OCI-LY3 (cell line): ENCODE data around the gene SERPINB10.

Experiments
- H2AFZ ChIP-seq: fragments of 200-600, 300-600 bp; shearing (Covaris generic); 2 replicates; pipeline ENCODE4 v1.6.0; 2014; ENCODE audit warnings: antibody characterized with exemption, low read depth, low read length
- H3K27ac ChIP-seq: fragments of 200-600, 300-600 bp; sonication (generic); 2 replicates; pipeline ENCODE4 v1.5.1; 2014; ENCODE audit warnings: mild to moderate bottlenecking, low read length, moderate library complexity, mixed read lengths
- H3K27me3 ChIP-seq: fragments of 200-600, 300-600 bp; sonication (generic); 2 replicates; pipeline ENCODE4 v1.6.1; 2014; ENCODE audit warnings: low read depth, low read length, mixed read lengths
- H3K36me3 ChIP-seq: fragments of 200-600, 300-600 bp; sonication (generic); replicated peaks from 2 replicates; pipeline ENCODE3; 2014; ENCODE audit warnings: low read depth, low read length, mixed read lengths
- H3K4me1 ChIP-seq: fragments of 300-600, 200-600 bp; sonication (generic); 2 replicates; pipeline ENCODE4 v1.6.1; 2014; ENCODE audit warnings: low read length, mixed read lengths
- H3K4me2 ChIP-seq: fragments of 200-600, 300-600 bp; sonication (generic); 2 replicates; pipeline ENCODE4 v1.6.1; 2014; ENCODE audit warnings: low read length, mixed read lengths
- H3K4me3 ChIP-seq: fragments of 300-600, 200-600 bp; sonication (generic); 2 replicates; pipeline ENCODE4 v1.5.1; 2014; ENCODE audit warnings: antibody characterized with exemption, mild to moderate bottlenecking, low read length, moderate library complexity
- H3K79me2 ChIP-seq: fragments of 300-600, 200-600 bp; shearing (Covaris generic); 2 replicates; pipeline ENCODE4 v1.6.1; 2014; ENCODE audit warnings: mild to moderate bottlenecking, low read length, mixed read lengths
- H3K9ac ChIP-seq: fragments of 300-600, 200-600 bp; shearing (Covaris generic); 2 replicates; pipeline ENCODE4 v1.6.0; 2014; ENCODE audit warnings: mild to moderate bottlenecking, low read length, moderate library complexity
- H3K9me3 ChIP-seq: fragments of 200-600, 300-600 bp; shearing (Covaris generic); 2 replicates; pipeline ENCODE4 v1.6.1; 2014; ENCODE audit warnings: low read length, mixed read lengths; ENCODE audit not compliant: insufficient read depth
- H4K20me1 ChIP-seq: fragments of 200-600, 300-600 bp; sonication (generic); 2 replicates; pipeline ENCODE4 v1.6.1; 2016; ENCODE audit warnings: low read length, mixed read lengths; ENCODE audit not compliant: insufficient read depth
- CTCF ChIP-seq: fragments of 200-600, 300-600 bp; sonication (generic); IDR thresholded peaks from 2 replicates; pipeline ENCODE4 v1.5.1; 2014; ENCODE audit warnings: antibody characterized with exemption, low read length, low read depth
- EZH2phosphoT487 ChIP-seq: fragments of 200-600 bp; shearing (Covaris generic); IDR thresholded peaks from 2 replicates; pipeline ENCODE4 v1.6.1; 2018; ENCODE audit warnings: antibody characterized with exemption, mixed run types, low read depth

Gene SERPINB10

GRCh38 chr18:63879709-63880108, 28.0 kb upstream of the SERPINB10 start:
- Histone ChIP-seq H3K4me3 (no peak overlapping the region), H3K27me3 (peaks cover 3% of the 10 kb centered on the region; the same call in 1 of the 2 replicates), H4K20me1 (no peaks in the 10 kb centered on the region), H3K36me3 (no peaks in the 10 kb centered on the region), H3K9me3 (no peaks in the 10 kb centered on the region), H3K9ac (no peak overlapping the region), H3K79me2 (no peaks in the 10 kb centered on the region), H3K4me2 (no peak overlapping the region), H3K4me1 (no peaks in the 10 kb centered on the region), H3K27ac (no peak overlapping the region), H2AFZ (no peak overlapping the region)
- TF ChIP-seq CTCF, result no peak
- no peak for TF ChIP-seq EZH2phosphoT487

- H3K79me2 ChIP-seq, result no peaks in the 10 kb centered on the region
- H3K9me3 ChIP-seq, result no peaks in the 10 kb centered on the region
- H4K20me1 ChIP-seq, result no peaks in the 10 kb centered on the region
- peaks cover 9% of the 10 kb centered on the region; the same call in 1 of the 2 replicates for H3K27me3 ChIP-seq
- H2AFZ ChIP-seq, result no peak overlapping the region
- TF ChIP-seq CTCF, result no peak
- no peak for TF ChIP-seq EZH2phosphoT487
- no peak overlapping the region for H3K4me3 ChIP-seq
- H3K4me2 ChIP-seq, result no peak overlapping the region
- H3K4me1 ChIP-seq, result no peaks in the 10 kb centered on the region
- no peak overlapping the region for H3K9ac ChIP-seq
- no peak overlapping the region for H3K27ac ChIP-seq
- no peaks in the 10 kb centered on the region for H3K36me3 ChIP-seq
Measured at GRCh38 chr18:63881851-63882250, 25.9 kb upstream of the SERPINB10 start.

- Histone ChIP-seq H3K27ac (no peak overlapping the region), H2AFZ (no peak overlapping the region), H3K4me3 (no peak overlapping the region)
Measured at GRCh38 chr18:63882333-63883141, 25.2 kb upstream of the SERPINB10 start.

GRCh38 chr18:63883617-63884016, 24.1 kb upstream of the SERPINB10 start:
- Histone ChIP-seq H3K4me1 (peaks cover 4% of the 10 kb centered on the region), H2AFZ (no peak overlapping the region), H4K20me1 (no peaks in the 10 kb centered on the region), H3K4me3 (no peak overlapping the region), H3K9me3 (no peaks in the 10 kb centered on the region), H3K79me2 (no peaks in the 10 kb centered on the region), H3K36me3 (no peaks in the 10 kb centered on the region), H3K4me2 (no peak overlapping the region), H3K27me3 (peaks cover 12% of the 10 kb centered on the region), H3K9ac (no peak overlapping the region), H3K27ac (no peak overlapping the region)
- TF ChIP-seq EZH2phosphoT487 (no peak), CTCF (no peak)

More at GRCh38 chr18:63882333-63883141, 25.2 kb upstream of the SERPINB10 start:
- no peaks in the 10 kb centered on the region for H4K20me1 ChIP-seq
- no peaks in the 10 kb centered on the region for H3K9me3 ChIP-seq
- peaks cover 11% of the 10 kb centered on the region for H3K27me3 ChIP-seq
- TF ChIP-seq EZH2phosphoT487 (no peak), CTCF (no peak)
- H3K4me2 ChIP-seq, result no peak overlapping the region
- H3K79me2 ChIP-seq, result no peaks in the 10 kb centered on the region
- no peaks in the 10 kb centered on the region for H3K36me3 ChIP-seq
- H3K9ac ChIP-seq, result no peak overlapping the region
- H3K4me1 ChIP-seq, result no peaks in the 10 kb centered on the region
